Measurements from ENCODE around the gene KEAP1.

DNA sequence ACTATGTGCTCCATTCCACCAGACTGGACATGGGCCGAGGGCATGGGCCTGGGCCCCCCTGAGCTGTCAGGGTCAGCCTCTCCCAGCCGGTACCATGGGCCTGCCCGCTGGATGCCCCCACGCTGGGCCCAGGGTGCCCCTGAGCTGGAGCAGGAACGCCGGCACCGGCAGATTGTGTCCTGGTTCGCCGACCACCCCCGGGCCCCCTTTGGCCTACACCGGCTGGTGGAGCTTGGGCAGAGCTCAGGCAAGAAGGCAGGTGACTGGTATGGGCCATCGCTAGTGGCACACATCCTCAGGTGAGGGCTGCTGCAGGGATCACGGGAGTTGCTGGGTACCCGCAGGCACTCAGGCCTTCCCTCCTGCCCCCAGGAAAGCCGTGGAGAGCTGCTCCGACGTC, 43.7 kb upstream of the KEAP1 start:
- no peak for TF ChIP-seq CTCF (IDR thresholded peaks at IDR 0.05)
- no peak for TF ChIP-seq POLR2A (IDR thresholded peaks at IDR 0.05)
